Measurements from ENCODE around the gene PCDHGB1.

PCDHGB1 gene

GRCh38 chr5:141320225-141321169, 29.4 kb upstream of the PCDHGB1 start, which contains the start of gene TAF7:
Gene TAF7, minus strand, starts transcription at chr5:141320784. Its CDS starts 740 bp downstream, at chr5:141320044.
- Histone ChIP-seq H3K36me3 (ENCODE audit: insufficient read depth, low read length) (peaks cover 23% of the 10 kb centered on the region), H3K4me2 (ENCODE audit: insufficient read depth, low read length) (peak within 1 kb of the TSS; percentile 62), H3K9ac (ENCODE audit: low read depth, low read length) (peak within 1 kb of the TSS; percentile 66), H3K79me2 (ENCODE audit: insufficient read depth, low read length) (peaks cover 24% of the 10 kb centered on the region), H4K20me1 (ENCODE audit: insufficient read depth, low read length) (no peaks in the 10 kb centered on the region), H3K27me3 (ENCODE audit: insufficient read depth, low read length, poor library complexity) (no peaks in the 10 kb centered on the region), H3K4me3 (ENCODE audit: low read depth in 1 of 2, low read length in 2 of 2) (peak within 1 kb of the TSS; percentile 56 to 76), H3K4me1 (ENCODE audit: insufficient read depth, low read length) (peaks cover 22% of the 10 kb centered on the region), H3K27ac (ENCODE audit: low read length) (peak within 1 kb of the TSS; percentile 87), H2AFZ (ENCODE audit: low read depth, low read length) (peak within 1 kb of the TSS; percentile 99), H3K9me3 (ENCODE audit: insufficient read depth, low read length, severe bottlenecking) (peaks cover 41% of the 10 kb centered on the region)
- no peak for TF ChIP-seq EZH2 (IDR thresholded peaks at IDR 0.05; ENCODE audit: borderline replicate concordance, low read depth, low read length, severe bottlenecking)
- TF ChIP-seq, protein P1, sequence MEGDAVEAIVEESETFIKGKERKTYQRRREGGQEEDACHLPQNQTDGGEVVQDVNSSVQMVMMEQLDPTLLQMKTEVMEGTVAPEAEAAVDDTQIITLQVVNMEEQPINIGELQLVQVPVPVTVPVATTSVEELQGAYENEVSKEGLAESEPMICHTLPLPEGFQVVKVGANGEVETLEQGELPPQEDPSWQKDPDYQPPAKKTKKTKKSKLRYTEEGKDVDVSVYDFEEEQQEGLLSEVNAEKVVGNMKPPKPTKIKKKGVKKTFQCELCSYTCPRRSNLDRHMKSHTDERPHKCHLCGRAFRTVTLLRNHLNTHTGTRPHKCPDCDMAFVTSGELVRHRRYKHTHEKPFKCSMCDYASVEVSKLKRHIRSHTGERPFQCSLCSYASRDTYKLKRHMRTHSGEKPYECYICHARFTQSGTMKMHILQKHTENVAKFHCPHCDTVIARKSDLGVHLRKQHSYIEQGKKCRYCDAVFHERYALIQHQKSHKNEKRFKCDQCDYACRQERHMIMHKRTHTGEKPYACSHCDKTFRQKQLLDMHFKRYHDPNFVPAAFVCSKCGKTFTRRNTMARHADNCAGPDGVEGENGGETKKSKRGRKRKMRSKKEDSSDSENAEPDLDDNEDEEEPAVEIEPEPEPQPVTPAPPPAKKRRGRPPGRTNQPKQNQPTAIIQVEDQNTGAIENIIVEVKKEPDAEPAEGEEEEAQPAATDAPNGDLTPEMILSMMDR (IDR thresholded peaks at IDR 0.05; ENCODE audit: borderline replicate concordance, extremely low read depth, low read length, poor library complexity, severe bottlenecking): peak; percentile 91
- ATAC-seq (ENCODE audit: insufficient read depth, low read depth) (peak; percentile 94), DNase-seq (peak; percentile 89)

DNA sequence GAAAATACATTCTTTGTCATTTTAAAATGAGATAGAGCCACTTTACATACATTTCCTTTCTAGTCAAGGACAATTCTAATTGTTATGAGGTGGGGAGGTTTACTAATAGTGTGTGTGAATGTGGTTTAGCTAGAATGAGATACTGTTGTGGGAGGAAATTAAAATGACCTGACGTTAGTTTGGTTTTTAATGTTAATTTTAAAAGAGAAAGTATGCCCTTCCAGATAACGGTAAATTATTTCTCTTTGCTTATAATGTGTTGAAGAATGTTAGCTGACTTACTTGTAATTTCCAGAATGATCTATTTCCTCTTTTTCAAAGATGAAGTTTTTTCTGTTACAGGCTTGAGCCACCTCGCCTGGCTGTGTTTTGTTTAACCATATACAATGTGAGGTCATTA, 27.6 kb upstream of the PCDHGB1 start:
- TF ChIP-seq, protein P1 (IDR thresholded peaks at IDR 0.05; ENCODE audit: borderline replicate concordance, extremely low read depth, low read length, poor library complexity, severe bottlenecking): no peak
- TF ChIP-seq EZH2 (IDR thresholded peaks at IDR 0.05; ENCODE audit: borderline replicate concordance, low read depth, low read length, severe bottlenecking): no peak
- Histone ChIP-seq H3K79me2 (ENCODE audit: insufficient read depth, low read length) (peaks cover 24% of the 10 kb centered on the region), H3K27me3 (ENCODE audit: insufficient read depth, low read length, poor library complexity) (no peaks in the 10 kb centered on the region), H4K20me1 (ENCODE audit: insufficient read depth, low read length) (no peaks in the 10 kb centered on the region), H2AFZ (ENCODE audit: low read depth, low read length) (no peak overlapping the region), H3K27ac (ENCODE audit: low read length) (no peak overlapping the region), H3K9ac (ENCODE audit: low read depth, low read length) (no peak overlapping the region), H3K4me3 (ENCODE audit: low read depth in 1 of 2, low read length in 2 of 2) (no peak overlapping the region), H3K36me3 (ENCODE audit: insufficient read depth, low read length) (peaks cover 23% of the 10 kb centered on the region), H3K4me1 (ENCODE audit: insufficient read depth, low read length) (peaks cover 22% of the 10 kb centered on the region), H3K4me2 (ENCODE audit: insufficient read depth, low read length) (no peak overlapping the region), H3K9me3 (ENCODE audit: insufficient read depth, low read length, severe bottlenecking) (peaks cover 41% of the 10 kb centered on the region)
- DNase-seq: no peak
- no peak for ATAC-seq (ENCODE audit: insufficient read depth, low read depth)

DNA sequence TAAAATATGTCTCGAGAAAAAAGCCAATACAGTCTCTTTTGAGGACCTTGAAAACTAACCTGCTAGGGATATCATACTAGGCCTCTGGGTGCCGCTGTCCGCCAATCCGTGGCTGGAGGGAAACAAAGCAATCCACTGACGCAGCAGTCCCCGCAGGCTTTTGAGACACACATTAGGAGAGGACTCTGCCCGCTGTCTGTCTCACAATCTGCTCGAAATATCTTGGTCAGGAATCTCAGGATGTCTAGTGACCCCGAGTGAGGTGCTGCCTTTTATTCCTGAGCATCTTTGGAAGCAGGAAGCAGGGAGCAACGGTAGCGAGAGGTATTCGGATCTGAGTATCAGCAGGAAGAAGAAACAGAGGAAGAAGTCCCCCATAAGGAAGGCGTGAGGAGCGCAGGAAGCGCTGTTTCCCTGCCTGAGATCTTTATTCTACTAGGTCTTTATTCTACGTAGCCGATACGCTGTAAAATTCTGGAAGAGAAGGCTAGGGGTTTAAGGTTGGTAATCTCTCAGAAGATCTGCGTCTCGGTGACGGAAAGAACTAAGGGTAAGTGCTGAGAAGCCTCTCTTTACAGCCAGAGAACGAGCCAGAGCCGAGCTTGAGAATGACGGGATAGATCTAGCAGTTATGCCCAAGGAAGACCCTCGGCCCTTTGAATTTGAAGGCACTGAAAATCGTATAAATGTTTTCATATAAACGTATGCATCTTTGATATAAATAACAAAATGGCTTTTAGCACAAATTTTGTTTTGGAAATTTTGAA, 23.6 kb upstream of the PCDHGB1 start:
- H3K27me3 ChIP-seq (ENCODE audit: insufficient read depth, low read length, poor library complexity): no peaks in the 10 kb centered on the region
- no peaks in the 10 kb centered on the region for H3K36me3 ChIP-seq (ENCODE audit: insufficient read depth, low read length)
- no peak overlapping the region for H3K9ac ChIP-seq (ENCODE audit: low read depth, low read length)
- no peak overlapping the region for H3K4me3 ChIP-seq (ENCODE audit: low read depth in 1 of 2, low read length in 2 of 2)
- peaks cover 10% of the 10 kb centered on the region for H3K9me3 ChIP-seq (ENCODE audit: insufficient read depth, low read length, severe bottlenecking)
- no peak overlapping the region for H3K4me2 ChIP-seq (ENCODE audit: insufficient read depth, low read length)
- no peak for ATAC-seq (ENCODE audit: insufficient read depth, low read depth)
- no peaks in the 10 kb centered on the region for H4K20me1 ChIP-seq (ENCODE audit: insufficient read depth, low read length)
- peak overlapping the region; percentile 54; the same call in 1 of the 2 replicates for H2AFZ ChIP-seq (ENCODE audit: low read depth, low read length)
- no peak for TF ChIP-seq EZH2 (IDR thresholded peaks at IDR 0.05; ENCODE audit: borderline replicate concordance, low read depth, low read length, severe bottlenecking)
- peaks cover 1% of the 10 kb centered on the region for H3K4me1 ChIP-seq (ENCODE audit: insufficient read depth, low read length)
- H3K79me2 ChIP-seq (ENCODE audit: insufficient read depth, low read length): no peaks in the 10 kb centered on the region
- DNase-seq: no peak
- H3K27ac ChIP-seq (ENCODE audit: low read length): no peak overlapping the region

All from DND-41 (cell line).